Endothelial cell of umbilical vein (primary cell): ENCODE data around the gene RASGRF2. TPM values are rescaled to one million over a fixed set of nuclear protein-coding genes. Genes with fewer than 3 reads are reported as not detected.

Experiments
- BruUV-seq: library from RNA; stranded (reverse); fragments of 400-500 nt; replicated peaks from 2 replicates; lab custom pipeline; 2021; lab: Mats Ljungman, UMichigan
- CTCF ChIA-PET: fragments of 300-600, 350-600 bp; sonication (Branson Sonifier 250); formaldehyde crosslinking; loops from one replicate; lab custom pipeline; 2021; ENCODE audit warnings: antibody characterized with exemption, inconsistent platforms; lab: Charles Lee
- POLR2A ChIA-PET: fragments of 300-600, 350-600 bp; sonication (Branson Sonifier 250); formaldehyde crosslinking; loops from one replicate; lab custom pipeline; 2021; ENCODE audit warnings: antibody characterized with exemption, inconsistent platforms; lab: Charles Lee
- DNase-seq: peaks from one replicate; pipeline ENCODE4 v3.0.0-alpha.2; 2011; ENCODE audit warnings: low read depth, low spot score
- FAIRE-seq: peaks from 2 replicates; lab custom pipeline; 2011; peaks lifted over from hg19 to GRCh38; lab: Jason Lieb, UNC
- H2AFZ ChIP-seq: 2 replicates; pipeline ENCODE4 v1.6.0; 2012; ENCODE audit warnings: low read depth, low read length, control low read depth, inconsistent platforms
- H3K27ac ChIP-seq: 2 replicates; pipeline ENCODE4 v1.5.1; 2011; ENCODE audit warnings: low read depth, mild to moderate bottlenecking, control low read depth, low read length, moderate library complexity; ENCODE audit not compliant: insufficient read depth
- H3K27me3 ChIP-seq, 2 experiments: 2 replicates each; pipeline versions ENCODE4 v1.6.0 to v1.6.1; 2011; ENCODE audit warnings: low read length in 2 of 2, mixed read lengths in 1 of 2; ENCODE audit not compliant: control insufficient read depth in 2 of 2, insufficient read depth in 2 of 2
- H3K36me3 ChIP-seq, 2 experiments: 2 replicates in 1 of 2; 3 replicates in 1 of 2; pipeline ENCODE4 v1.5.1; 2011; ENCODE audit warnings: low read length in 2 of 2, mild to moderate bottlenecking in 1 of 2, moderate library complexity in 1 of 2; ENCODE audit not compliant: control insufficient read depth in 2 of 2, insufficient read depth in 2 of 2; ENCODE audit errors: extremely low read depth in 1 of 2
- H3K4me1 ChIP-seq: 3 replicates; pipeline ENCODE4 v1.5.1; 2011; ENCODE audit warnings: mild to moderate bottlenecking, low read length; ENCODE audit not compliant: control insufficient read depth, insufficient read depth; ENCODE audit errors: extremely low read depth
- H3K4me2 ChIP-seq: 2 replicates; pipeline ENCODE4 v1.6.1; 2011; ENCODE audit warnings: low read length, control low read depth, mixed read lengths; ENCODE audit not compliant: insufficient read depth
- H3K4me3 ChIP-seq, 3 experiments: fragments of 200-600 bp in 1 of 3; sonication (generic), shearing (Covaris generic) in 1 of 3; replicated peaks in 1 of 3; 2 replicates each; pipeline ENCODE4 v1.5.1; 2011 to 2016; ENCODE audit warnings: control low read depth in 3 of 3, low read length in 3 of 3, mild to moderate bottlenecking in 2 of 3, inconsistent platforms in 1 of 3, low read depth in 1 of 3, moderate library complexity in 1 of 3; ENCODE audit not compliant: insufficient read depth in 1 of 3
- H3K79me2 ChIP-seq: 2 replicates; pipeline ENCODE4 v1.6.0; 2012; ENCODE audit warnings: low read length, inconsistent platforms; ENCODE audit not compliant: control insufficient read depth, insufficient read depth
- H3K9ac ChIP-seq: replicated peaks from 2 replicates; pipeline ENCODE3; 2011; ENCODE audit warnings: low read length, control low read depth; ENCODE audit not compliant: insufficient read depth; ENCODE audit errors: extremely low read depth
- H3K9me1 ChIP-seq: replicated peaks from 3 replicates; pipeline ENCODE4 v1.6.0; 2011; ENCODE audit warnings: mild to moderate bottlenecking, low read length; ENCODE audit not compliant: control insufficient read depth, insufficient read depth; ENCODE audit errors: extremely low read depth
- H3K9me3 ChIP-seq: replicated peaks from 2 replicates; pipeline ENCODE4 v1.5.1; 2012; ENCODE audit warnings: low read length, inconsistent platforms; ENCODE audit not compliant: control insufficient read depth, insufficient read depth
- H4K20me1 ChIP-seq: replicated peaks from 2 replicates; pipeline ENCODE3; 2011; ENCODE audit warnings: mild to moderate bottlenecking, low read length; ENCODE audit not compliant: control insufficient read depth, insufficient read depth; ENCODE audit errors: extremely low read depth
- CTCF ChIP-seq, 2 donors: IDR thresholded peaks; 1 replicate in 1 of 2; 2 replicates in 1 of 2; pipeline ENCODE4 v1.5.1; 2011; ENCODE audit warnings: low read length in 2 of 2, mild to moderate bottlenecking in 2 of 2, moderate library complexity in 2 of 2, control low read depth in 1 of 2, inconsistent platforms in 1 of 2, low read depth in 1 of 2; ENCODE audit not compliant: insufficient read depth in 1 of 2; ENCODE audit errors: extremely low read depth in 1 of 2
- EZH2 ChIP-seq: IDR thresholded peaks from 2 replicates; pipeline ENCODE4 v1.6.1; 2012; ENCODE audit warnings: borderline replicate concordance, low read depth, mild to moderate bottlenecking, moderate library complexity, low read length, inconsistent platforms; ENCODE audit not compliant: severe bottlenecking
- FOS ChIP-seq: IDR thresholded peaks from 2 replicates; pipeline ENCODE4 v1.6.1; 2011; ENCODE audit warnings: mild to moderate bottlenecking, low read length, moderate library complexity, borderline replicate concordance; ENCODE audit not compliant: insufficient read depth
- GATA2 ChIP-seq: IDR thresholded peaks from 2 replicates; pipeline ENCODE4 v1.7.0; 2011; ENCODE audit warnings: low read depth, mild to moderate bottlenecking, moderate library complexity, mixed read lengths, low read length; ENCODE audit not compliant: insufficient read length, insufficient read depth
- JUN ChIP-seq: IDR thresholded peaks from 2 replicates; pipeline ENCODE4 v1.6.1; 2011; ENCODE audit warnings: borderline replicate concordance, low read depth; ENCODE audit not compliant: insufficient read length, insufficient read depth
- MAX ChIP-seq: IDR thresholded peaks from 2 replicates; pipeline ENCODE4 v1.6.1; 2011; ENCODE audit not compliant: insufficient read depth, insufficient read length
- MYC ChIP-seq: IDR thresholded peaks from one replicate; pipeline ENCODE4 v1.6.1; 2011; ENCODE audit warnings: mild to moderate bottlenecking, low read depth, low read length
- POLR2A ChIP-seq: IDR thresholded peaks from 2 replicates; pipeline ENCODE4 v1.6.1; 2012; ENCODE audit warnings: low read depth, mild to moderate bottlenecking, control low read depth, low read length
- POLR2AphosphoS5 ChIP-seq: IDR thresholded peaks from 2 replicates; pipeline ENCODE4 v1.6.1; 2012; ENCODE audit warnings: low read depth, mild to moderate bottlenecking, control low read depth, low read length, moderate library complexity; ENCODE audit not compliant: insufficient read depth
- dilution Hi-C: fragments of 300-500 bp; cut with MboI; formaldehyde crosslinking; loops from one replicate; pipeline ENCODE4 v1.15.0; 2019; ENCODE audit warnings: low sequenced_read_pairs; ENCODE audit not compliant: extremely low pct_ligation_motif_present
- intact Hi-C: fragments of 100-400 bp; cut with micrococcal nuclease; formaldehyde crosslinking; loops from one replicate; pipeline ENCODE4 v1.10.0; 2022
- polyA plus RNA-seq, 4 experiments: library from polyadenylated mRNA; depleted of rRNA in 3 of 4; stranded (reverse) in 3 of 4; unstranded in 1 of 4; fragments of >200 nt; gene quantifications; 2 replicates each; pipeline versions ENCODE4 v1.2.1 to v1.2.3, GENCODE V29; 2011 to 2012; ENCODE audit warnings: missing spikeins in 1 of 4
- total RNA-seq: library from RNA; stranded (reverse); gene quantifications from 2 replicates; pipeline ENCODE4 v1.2.3, GENCODE V29; 2021

Gene RASGRF2
- total and polyA plus RNA-seq, 2 donors (not counting 3 experiments of a cell fraction or from before 2014, with no cell fraction given), result 0.41 to 4.0 TPM

- Histone ChIP-seq H3K4me2 (no peak overlapping the region), H3K27me3 (no peaks in the 10 kb centered on the region), H3K79me2 (no peaks in the 10 kb centered on the region), H3K36me3 (no peaks in the 10 kb centered on the region), H2AFZ (no peak overlapping the region), H3K9me3 (no peaks in the 10 kb centered on the region), H4K20me1 (no peaks in the 10 kb centered on the region), H3K4me3 (no peak overlapping the region), H3K9ac (no peak overlapping the region), H3K27ac (no peak overlapping the region), H3K9me1 (no peaks in the 10 kb centered on the region), H3K4me1 (no peaks in the 10 kb centered on the region)
- BruUV-seq, result no TSS peak
- ChIA-PET POLR2A (no interaction called here), CTCF (interaction anchor here (2.1 kb wide), 1 partner anchor 177 kb away, joined by 10 read pairs; no protein-coding TSS in a partner anchor)
- intact Hi-C loops, result no loop called here
- FAIRE-seq (no peak), DNase-seq (no peak)
- TF ChIP-seq MYC, result no peak
- TF ChIP-seq MAX, result no peak
- TF ChIP-seq EZH2, result no peak
- TF ChIP-seq POLR2AphosphoS5, result no peak
- no peak for TF ChIP-seq FOS
- no peak for TF ChIP-seq POLR2A
- TF ChIP-seq GATA2, result no peak
- no peak for TF ChIP-seq CTCF (IDR thresholded peaks at IDR 0.05; ENCODE audit: extremely low read depth in 1 of 2, insufficient read depth in 1 of 2, low read depth in 1 of 2, low read length in 2 of 2)
- no peak for TF ChIP-seq JUN
- dilution Hi-C loops, result no loop called here
Observed at GRCh38 chr5:80930940-80931339, 29.2 kb upstream of the RASGRF2 start.
